Hepatocyte (in vitro differentiated cells): Measurements from ENCODE around the gene HJURP.

Experiments
- EZH2 ChIP-seq: fragments of 200-600 bp; sonication (generic); IDR thresholded peaks from 2 replicates; pipeline ENCODE4 v1.6.1; 2016; ENCODE audit warnings: antibody characterized with exemption, mild to moderate bottlenecking, borderline replicate concordance
- EZH2phosphoT487 ChIP-seq: fragments of 200-600 bp; sonication (generic); IDR thresholded peaks from one replicate; pipeline ENCODE4 v1.6.1; 2018; ENCODE audit warnings: antibody characterized with exemption, mild to moderate bottlenecking, low read depth, moderate library complexity; ENCODE audit not compliant: unreplicated experiment, severe bottlenecking
- TF ChIP-seq, protein P1 (sequence below): fragments of 200-600 bp; sonication (generic); IDR thresholded peaks from 2 replicates; pipeline ENCODE4 v1.5.1; 2016; ENCODE audit warnings: antibody characterized with exemption, mild to moderate bottlenecking; ENCODE audit not compliant: poor library complexity

DNA sequence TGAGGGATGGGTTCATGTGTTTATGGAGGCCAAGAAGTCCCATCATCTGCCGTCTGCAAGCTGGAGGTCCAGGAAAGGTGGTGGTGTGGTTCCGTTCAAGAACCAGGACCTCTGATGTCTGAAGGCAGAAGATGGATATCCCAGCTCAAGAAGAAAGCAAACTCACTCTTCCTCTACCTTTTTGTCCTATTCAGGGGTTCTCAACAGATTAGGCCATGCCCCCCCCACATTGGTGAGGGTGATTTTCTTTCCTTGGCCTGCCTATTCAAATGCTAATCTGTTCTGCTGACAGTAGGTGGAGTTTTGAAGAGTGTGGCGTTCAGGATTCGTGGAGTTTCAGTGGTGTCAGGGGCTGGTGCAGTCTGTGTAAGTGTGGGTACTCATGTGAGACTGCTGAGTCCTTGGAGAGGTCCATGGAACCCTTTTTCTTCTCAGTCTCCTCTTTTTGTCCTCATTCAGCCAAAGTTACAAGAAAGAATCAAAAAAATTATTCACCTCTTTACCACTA is 8.0 kb upstream of the HJURP start:
- TF ChIP-seq EZH2 (no peak), EZH2phosphoT487 (no peak)
- TF ChIP-seq, protein P1, sequence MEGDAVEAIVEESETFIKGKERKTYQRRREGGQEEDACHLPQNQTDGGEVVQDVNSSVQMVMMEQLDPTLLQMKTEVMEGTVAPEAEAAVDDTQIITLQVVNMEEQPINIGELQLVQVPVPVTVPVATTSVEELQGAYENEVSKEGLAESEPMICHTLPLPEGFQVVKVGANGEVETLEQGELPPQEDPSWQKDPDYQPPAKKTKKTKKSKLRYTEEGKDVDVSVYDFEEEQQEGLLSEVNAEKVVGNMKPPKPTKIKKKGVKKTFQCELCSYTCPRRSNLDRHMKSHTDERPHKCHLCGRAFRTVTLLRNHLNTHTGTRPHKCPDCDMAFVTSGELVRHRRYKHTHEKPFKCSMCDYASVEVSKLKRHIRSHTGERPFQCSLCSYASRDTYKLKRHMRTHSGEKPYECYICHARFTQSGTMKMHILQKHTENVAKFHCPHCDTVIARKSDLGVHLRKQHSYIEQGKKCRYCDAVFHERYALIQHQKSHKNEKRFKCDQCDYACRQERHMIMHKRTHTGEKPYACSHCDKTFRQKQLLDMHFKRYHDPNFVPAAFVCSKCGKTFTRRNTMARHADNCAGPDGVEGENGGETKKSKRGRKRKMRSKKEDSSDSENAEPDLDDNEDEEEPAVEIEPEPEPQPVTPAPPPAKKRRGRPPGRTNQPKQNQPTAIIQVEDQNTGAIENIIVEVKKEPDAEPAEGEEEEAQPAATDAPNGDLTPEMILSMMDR = no peak
